MM.1S (cell line): ENCODE measurements around the gene TMEM218.

Source experiments
- CTCF ChIP-seq: fragments of 300-600 bp; sonication (generic); IDR thresholded peaks from 2 replicates; pipeline ENCODE4 v1.5.1; 2016; ENCODE audit warnings: antibody characterized with exemption, low read length, mixed read lengths
- EZH2 ChIP-seq: fragments of 300-600 bp; sonication (generic); optimal IDR thresholded peaks from 2 replicates; pipeline ENCODE3; 2017; ENCODE audit warnings: low read depth, mild to moderate bottlenecking, antibody characterized with exemption, low read length, mixed read lengths
- EZH2phosphoT487 ChIP-seq: fragments of 300-600 bp; sonication (generic); IDR thresholded peaks from 2 replicates; pipeline ENCODE4 v1.6.1; 2018; ENCODE audit warnings: antibody characterized with exemption, low read length

GRCh38 chr11:125092669-125093068, 18.8 kb downstream of the TMEM218 start:
- no peak for TF ChIP-seq EZH2phosphoT487
- no peak for TF ChIP-seq CTCF
- TF ChIP-seq EZH2, result no peak
